ENCODE data around the gene FILIP1L.
"Not testable (repeated sequence)": the region's sequence is repeated elsewhere in the genome, so short reads cannot be mapped to it uniquely, and the experiment has no call there.

The FILIP1L gene

DNA sequence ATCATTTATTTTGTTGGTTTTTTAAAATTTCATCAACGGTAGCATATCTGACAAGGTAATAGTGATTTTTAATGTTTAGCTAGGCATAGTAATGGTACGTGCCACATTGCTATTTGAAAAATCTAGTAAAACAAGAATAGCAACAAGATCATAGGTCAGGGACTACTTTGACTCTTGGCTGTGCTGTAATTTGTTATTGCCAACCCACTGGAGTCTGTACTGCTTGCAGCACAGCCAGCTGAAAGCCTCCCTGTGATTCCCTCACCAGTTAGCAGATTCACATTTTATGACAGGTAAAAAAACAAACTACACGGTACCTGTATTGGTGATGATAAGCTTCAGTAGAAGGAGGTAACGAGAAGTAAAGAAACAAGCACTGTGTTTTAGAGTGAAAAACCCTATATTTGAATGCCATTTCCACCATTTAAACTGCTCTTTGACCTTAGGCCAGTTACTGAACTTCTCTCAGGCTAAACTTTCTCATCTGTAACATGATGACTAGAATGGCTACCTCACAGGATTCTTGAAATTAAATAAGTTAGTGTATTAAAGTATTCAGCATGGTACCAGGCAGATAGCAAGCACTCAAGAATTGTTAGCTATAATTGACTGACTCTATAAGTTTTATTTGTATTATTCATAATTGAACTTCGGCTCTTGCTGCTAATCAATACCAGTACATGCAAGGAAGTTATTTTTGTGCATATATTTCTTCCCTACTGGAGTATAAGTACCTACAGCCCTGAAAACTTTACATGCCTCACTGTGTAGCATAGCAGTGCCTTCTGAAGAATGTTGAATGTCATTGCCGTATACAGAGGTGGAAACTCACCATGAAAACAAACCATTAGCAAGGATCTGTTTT is 16.1 kb downstream of the FILIP1L start:
- DNase-seq, result no peak

DNA sequence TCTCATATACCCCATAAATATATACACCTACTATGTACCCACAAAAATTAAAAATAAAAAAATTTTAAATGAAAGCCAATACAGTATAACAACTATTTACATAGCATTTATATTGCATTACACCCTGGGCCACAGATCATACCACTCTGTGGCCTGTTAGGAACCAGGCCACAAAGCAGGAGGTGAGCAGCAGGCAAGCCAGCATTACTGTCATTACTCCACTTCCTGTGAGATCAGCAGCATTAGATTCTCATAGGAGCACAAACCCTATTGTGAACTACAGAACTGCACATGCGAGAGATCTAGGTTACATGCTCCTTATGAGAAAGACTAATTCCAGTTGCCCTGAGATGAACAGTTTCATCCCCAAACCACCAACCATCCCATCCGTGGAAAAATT is 17.4 kb downstream of the FILIP1L start:
- DNase-seq, result no peak

DNA sequence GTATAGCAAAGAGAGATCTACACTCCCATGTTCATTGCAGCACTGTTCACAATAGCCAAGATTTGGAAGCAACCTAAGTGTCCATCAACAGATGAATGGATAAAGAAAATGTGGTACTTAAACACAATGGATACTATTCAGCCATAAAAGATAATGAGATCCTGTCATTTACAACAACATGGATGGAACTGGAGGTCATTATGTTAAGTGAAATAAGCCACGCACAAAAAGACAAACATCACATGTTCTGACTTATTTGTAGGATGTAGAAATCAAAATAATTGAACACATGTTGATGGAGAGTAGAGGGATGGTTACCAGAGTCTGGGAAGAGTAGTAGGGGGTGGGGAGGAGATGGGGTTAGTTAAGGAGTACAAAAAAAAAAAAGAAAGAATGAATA is 18.0 kb downstream of the FILIP1L start:
- DNase-seq, result not testable (repeated sequence)

DNA sequence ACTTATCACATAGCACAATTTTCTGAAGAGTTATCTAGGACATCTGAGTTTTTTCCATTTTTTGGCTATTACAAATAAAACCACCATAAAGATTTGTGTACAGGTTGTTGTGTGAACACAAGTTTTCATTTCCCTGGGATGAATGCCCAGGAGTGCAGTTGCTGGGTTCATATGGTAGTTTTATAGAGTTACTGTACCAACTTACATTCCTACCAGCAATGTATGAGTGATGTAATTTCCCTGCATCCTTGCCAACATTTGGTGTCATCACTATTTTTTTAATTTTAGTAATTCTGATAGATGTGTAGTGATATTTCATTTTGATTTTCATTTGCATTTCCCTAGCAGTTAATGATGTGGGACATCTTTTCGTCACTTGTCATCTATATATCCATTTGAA is 20.5 kb downstream of the FILIP1L start:
- no peak for DNase-seq

DNA sequence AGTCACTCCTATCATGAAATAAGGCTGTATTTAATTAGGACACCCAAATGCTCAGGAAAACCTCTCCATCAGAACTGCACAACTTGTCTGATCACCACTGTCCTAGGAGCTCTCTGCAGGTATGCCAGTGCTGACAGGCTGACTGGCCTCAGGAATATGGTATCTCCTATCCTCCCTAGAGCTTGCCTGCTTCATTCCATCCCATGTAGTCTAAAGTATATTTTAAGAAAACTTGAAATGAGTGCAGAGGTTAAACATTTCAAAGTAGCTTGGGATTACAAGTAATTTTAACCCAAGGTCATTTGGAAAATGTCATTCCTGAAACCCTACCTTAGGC is 23.7 kb downstream of the FILIP1L start:
- DNase-seq, result no peak

DNA sequence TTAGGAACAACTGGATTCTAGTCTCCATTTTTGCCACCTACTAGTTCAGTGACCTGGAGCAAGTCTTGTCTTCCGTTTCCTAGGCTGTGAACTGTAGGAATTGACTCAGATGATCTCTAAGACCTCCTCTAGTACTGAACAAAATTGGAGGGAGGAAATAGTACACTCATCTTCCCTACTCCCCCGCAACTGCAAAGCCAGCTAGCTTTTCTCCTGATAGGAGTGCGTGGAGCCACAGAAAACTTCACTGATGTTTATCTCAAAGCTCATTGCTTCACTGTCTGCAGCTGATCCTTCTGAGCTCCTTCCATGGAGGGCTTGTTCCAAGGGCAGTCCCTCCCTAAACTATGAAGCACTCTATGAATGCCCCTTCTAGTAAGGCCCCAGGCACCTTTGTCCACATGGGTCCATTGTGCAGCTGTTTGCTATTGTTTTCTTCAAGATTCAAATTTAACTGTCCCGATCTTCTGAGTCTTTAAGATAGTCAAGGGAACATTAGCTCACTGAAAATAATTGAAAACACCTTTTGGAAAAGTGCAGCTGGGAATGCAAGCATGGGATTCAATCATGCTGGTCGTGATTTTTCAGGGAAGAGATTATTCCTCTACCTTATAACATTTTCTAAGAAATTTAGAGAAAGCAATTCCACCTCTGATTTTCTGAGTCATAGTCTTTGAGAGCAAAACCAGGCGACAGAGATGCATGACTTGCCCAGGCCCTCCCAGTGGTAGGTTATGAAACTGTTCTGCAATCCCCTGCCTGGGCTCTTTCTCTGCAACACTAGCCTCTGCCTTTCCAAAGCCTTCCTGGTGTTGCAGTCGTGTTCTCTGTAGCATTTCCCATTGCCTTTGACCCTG is 24.3 kb downstream of the FILIP1L start:
- DNase-seq, result no peak

DNA sequence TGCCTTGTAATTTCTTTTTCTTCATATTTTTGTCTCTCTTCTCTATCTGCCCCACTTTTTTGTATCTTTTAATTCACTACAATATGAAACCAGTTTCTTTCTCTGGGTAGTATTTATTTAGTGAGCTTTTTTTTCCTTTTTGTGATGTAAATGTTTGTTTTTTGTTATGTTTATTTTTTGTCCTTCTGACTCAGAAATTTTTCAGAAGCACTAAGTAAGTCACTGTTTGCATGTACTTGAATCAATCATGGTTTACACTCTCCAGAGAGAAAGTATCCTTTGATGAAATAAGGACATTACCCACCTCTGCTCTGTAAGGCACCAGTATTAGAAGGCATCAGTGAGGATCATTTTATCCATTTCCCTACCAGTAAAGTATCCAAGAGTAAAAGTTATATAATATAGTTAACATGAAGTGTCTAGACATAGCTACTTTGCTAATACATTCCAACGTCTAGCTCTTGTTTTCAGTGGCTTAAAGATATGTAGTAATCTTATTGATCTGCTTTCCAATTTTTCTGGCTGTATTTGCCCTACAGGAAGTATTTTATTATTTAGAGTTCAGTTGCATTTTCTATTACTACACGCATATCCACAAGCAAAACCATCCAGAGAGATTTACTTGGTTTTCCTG is 25.4 kb downstream of the FILIP1L start:
- DNase-seq, result no peak

DNA sequence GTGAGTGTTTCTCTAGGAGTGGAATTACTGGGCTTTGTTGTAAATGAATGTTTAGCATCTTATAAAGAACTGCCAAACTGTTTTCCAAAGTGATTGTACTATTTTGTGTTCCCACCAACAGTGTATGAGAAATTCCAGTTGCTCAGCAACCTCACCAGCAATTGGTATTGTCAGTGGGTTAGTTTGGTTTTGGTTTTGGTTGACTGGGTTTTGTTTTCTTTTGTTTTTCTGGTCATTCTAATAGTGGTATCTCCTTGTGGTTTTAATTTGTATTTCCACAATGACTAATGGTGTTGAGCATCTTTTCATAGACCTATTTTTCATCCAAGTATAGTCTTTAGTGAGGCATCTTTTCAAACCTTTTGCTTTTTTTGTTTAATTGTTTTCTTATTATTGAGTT is 27.1 kb downstream of the FILIP1L start:
- no peak for DNase-seq

DNA sequence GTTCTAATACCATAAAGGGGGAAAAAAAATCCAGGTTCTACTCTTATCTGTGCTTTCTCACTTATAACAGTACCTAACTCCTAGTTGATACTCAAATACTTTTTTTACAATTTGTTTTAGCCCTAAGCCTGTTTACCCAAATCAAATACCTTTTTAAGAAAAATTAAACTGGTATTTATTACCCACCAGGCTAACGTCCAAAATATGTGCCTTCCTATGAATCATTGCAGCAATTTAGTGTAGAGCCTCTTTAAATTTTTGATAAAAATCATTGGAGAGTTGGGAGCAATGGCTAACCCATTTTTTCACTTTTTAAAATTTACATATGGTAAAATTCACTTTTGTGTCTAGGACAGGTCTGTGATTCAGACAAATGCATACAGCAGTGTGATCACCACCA is 27.9 kb downstream of the FILIP1L start:
- DNase-seq, result no peak

DNA sequence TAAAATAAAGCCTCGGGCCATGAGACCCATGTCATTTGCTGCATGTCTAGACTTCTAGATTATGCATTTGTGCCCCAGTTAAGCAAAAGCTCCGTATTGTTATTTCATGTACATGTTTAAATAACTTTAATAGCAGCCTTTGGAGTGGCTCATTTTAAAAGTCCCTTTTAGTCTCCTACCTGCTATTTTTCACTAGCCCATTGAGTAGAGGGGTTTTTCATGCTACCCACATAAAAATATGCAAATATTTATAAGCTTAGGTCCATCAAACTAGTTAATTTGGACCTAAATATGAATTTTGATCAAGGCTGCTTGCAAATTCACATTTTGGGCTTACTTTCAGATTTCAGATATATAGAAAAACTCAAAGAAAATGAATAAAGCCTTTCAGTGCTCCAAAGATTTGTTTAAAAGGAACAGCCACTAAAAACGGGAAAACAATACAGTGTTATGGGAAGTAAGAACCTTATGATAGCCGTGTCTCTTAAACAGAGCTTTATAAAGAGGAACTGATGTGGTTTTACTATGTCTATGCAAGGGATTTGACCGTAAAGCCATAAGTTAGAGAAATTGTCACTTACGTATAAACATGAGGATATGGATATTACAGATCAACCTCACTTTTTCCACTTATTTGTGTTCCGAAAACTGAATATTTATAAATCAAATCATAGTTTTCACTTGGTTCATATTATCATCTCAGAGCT is 30.0 kb downstream of the FILIP1L start:
- DNase-seq, result no peak

DNA sequence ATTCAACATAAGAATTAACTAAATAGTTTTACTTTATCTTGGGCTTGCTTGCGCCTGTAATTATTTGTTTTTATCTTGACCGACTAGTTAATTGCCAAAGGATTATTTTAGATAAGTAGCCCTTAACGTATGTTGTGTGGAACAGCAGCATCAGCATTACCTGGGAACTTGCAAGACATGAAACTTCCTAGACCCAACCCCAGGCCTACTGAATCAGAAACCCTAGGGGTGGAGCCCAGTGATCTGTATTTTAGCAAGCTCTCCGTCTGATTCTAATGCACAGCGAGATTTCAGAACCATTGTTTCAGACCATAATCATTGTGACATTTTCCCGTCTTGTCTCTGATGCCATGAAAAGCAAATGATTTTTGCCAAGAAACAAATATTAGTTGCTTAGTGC is 31.1 kb downstream of the FILIP1L start:
- no peak for DNase-seq

DNA sequence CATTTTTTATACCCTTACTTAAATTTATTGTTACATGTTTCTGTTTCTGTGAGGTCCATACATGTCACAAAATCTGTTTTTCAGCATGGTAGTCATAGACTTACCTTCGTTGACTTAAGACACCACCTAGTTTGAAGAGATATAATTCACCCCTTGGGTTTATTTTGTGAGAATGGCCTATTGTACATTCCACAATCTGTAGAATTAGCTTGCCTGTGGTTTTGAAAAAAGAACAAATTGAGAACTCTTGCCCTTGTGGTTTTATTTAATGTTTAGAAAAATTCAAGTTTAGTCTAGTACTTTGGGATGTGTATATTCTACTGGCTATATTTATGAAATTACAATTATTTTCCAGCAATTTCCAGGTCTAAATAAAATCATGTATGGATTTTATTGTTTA is 31.6 kb downstream of the FILIP1L start:
- no peak for DNase-seq

DNA sequence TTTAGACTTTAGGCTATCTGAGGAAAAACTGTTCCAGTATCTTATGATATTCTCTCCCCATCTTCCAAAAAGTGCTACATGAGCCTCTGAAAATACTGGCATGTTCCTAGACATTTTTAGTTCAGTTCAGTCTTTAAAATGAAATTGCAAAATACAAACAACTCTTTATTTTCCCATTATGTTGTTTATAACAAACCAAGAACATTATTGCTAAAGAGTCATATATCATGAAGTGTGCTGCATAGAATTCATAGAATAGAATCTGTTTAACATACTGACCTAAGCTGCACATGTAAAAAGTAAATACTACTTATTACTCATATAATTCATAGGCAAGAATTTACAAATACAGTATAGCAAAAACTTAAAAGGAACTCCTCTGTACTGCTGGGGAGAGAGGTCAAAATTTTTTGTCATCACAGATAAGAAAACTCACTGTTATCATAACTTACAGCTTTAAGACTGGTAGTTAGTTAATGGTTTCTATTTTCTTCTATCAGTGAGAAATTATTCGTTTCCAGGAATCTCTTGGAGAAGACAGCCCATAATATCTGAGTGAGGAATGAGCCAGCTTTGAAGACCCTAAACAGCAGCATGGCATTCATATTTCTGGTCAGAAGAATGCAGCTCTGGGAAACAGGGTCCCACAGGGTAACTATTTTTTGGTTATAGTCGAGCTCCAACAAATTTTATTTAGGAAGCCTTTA is 32.2 kb downstream of the FILIP1L start:
- DNase-seq, result no peak

DNA sequence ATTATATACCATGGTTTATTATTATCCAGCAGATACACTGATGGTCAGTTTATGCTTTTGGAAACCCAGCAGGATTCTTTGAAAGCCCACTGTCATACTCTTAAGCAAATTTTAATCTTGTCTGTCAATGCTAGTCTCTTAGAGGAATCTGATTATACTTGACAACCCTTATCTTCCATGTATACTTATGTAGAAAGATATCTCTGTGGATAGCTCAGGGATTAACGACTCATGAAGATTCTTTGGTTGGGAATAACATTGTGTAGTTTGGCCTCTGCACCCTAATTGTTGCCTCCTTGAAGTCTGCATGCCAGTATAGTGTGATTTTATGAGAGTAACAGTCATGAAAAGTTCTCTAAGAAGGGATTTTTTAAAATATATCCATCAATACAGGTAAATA is 33.0 kb downstream of the FILIP1L start:
- no peak for DNase-seq

DNA sequence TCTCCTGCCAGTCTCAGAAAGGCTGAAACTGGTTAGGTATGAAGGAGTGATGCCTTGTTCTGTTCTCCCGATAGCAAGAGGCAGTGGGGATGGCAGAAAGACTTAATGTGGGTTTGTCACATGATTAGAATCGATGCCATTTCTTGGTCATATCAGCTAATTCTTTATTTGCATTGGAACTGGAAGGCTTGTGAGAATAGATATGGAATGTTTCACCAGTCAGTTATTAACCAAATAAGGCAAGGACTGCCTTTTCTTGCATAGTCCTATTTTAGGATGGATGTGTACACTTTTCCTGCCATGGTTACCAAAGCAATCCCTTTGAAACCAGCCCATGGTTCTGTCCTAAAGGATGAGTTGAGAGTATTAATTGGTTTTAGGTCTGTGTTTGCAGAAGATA is 33.7 kb downstream of the FILIP1L start:
- DNase-seq, result no peak

DNA sequence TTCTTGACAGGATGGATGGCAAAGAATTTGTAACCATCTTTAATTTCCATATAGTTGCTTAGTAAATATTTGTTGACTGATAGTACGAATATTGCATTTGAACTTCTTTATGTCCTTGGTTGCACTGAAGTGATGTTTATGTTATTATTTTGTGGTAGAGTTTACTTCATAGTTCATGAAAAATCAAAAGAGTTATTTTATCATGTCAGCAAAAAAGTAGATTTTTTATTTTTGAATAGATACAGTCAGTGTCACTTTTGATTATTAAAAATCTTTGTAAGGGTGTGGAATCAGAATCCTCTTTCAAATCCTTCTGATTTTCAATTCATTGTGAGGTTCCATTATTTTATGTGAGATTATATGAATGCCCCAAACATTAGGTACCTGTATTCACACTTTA is 35.0 kb downstream of the FILIP1L start:
- no peak for DNase-seq

DNA sequence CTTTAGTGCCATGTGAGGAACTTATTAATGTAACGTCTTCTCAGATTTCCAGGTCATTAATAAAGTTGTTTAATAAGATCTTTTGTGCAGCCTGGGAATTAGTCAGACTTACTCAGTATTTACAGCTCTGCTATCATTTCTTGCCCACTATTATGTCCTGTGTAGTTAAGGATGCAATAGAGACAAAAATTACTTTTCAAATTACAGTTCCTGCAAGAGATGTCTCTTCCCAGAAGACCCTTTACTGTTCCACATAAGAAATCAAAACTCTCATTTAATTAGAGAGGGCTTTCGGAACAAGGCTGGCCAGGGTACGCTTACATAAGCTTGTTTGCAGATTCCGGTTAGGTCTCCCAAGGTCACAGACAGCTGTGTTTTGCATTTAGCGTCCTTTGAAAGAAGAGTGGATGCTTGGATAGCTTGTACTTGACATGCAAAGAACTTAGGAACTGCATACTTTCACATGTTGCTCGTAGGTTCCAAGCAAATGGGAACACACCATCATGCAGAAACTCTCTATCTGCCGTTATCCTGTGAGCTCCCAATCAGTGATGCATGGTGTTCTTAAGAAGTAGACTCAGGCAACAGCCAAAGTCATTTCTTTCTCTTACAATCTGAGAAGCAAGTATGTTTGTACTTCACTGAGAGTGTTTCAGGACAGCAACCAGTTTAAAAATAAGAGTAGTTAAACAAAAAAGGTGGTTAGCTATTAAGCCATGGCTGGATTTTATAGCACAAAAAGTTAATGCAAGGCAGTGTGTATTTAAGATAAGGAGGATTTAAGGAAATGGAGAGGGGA is 37.4 kb downstream of the FILIP1L start:
- no peak for DNase-seq

DNA sequence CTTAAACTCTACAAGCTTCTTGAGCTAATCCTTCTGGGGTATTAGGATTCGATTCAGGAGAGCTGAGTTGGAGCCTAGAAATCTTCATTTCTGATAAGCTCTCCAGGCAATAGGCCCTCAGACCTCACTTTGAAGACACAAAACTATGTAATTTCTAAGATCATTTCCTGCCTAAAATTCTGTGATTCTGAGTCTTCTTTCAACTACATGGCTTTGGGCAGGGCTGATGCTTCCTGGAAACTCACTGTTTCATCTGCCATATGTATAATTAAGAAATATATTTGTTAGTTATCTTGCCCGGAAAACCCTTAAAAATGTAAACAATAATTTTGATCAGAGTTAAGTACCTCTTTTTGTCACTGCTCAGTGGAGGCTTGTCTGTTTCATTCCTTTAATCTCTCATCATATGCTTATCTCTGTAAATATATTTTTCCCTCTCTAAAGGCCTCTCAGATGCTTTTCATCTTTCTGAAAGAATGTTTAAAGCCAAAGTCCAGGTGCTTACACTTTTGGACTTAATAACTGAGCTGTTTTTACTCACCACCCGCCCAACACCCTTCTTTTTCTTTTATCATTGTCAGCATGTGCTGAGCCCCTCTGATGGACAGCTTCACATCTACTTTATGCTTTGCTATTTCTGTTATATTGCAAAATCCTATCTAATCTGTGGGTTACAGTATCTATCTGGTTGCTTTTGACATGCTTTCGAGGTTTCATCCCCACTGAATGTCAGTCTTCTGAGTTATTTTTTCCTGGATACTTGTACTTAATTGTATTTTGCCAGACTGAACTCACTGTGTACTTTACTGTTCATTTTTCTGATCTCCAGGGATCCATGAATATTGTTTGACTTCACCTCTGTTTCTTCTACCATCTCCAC is 38.2 kb downstream of the FILIP1L start:
- no peak for DNase-seq

DNA sequence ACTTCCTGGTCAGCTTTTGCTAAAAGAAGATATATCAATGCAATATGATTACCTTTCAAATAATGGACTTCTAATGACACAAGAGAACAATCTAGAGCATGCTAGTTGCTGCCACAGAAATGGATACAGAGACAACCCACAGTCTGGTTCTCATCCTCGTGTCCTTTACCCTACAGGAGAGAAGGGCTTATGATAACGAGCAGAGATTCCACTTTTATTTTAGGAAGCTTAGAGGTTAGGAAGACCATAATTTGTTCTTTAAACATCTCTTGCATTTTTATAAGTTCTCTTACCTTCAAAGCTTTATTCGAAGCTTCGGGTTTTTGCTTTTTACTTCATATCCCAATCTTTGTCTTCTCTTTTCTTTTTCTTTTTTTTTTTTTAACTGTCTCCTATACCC is 39.1 kb downstream of the FILIP1L start:
- DNase-seq, result no peak

DNA sequence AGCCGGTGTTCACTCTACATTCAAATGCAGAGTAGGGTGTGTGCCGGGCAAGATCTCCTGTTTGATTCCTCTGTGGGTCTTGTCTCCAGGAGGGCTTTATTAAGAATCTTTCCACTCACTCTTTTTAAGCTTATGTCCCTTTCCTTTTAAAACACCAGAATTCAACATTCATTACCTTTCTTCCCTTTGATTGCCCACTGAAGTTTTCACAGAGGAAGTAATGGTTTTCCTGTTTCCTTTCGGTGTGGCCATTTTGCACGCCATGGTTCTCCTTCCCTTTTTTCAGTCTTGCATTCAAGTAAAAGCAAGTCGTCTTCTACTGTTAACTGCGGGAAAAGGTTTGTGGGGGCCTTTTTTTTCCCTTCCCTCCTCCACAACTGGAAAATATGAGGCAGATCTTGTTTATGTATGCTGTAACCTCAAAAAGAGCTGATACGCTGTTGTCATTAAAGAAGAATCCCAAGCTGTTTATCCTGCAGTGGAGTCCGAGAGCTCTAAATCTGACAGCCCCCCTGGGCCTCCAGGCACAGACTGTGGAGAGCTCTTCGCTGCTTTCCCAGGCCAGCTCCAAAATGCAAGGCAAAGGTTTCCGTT is 40.5 kb downstream of the FILIP1L start:
- no peak for DNase-seq
